Inflammatory macrophage (primary cell): ENCODE measurements around the gene FSTL4.

Experiments used
- DNase-seq, 2 donors: peaks; one replicate each; pipeline ENCODE4 v3.0.0-alpha.2; 2020 to 2022

Gene FSTL4

DNA sequence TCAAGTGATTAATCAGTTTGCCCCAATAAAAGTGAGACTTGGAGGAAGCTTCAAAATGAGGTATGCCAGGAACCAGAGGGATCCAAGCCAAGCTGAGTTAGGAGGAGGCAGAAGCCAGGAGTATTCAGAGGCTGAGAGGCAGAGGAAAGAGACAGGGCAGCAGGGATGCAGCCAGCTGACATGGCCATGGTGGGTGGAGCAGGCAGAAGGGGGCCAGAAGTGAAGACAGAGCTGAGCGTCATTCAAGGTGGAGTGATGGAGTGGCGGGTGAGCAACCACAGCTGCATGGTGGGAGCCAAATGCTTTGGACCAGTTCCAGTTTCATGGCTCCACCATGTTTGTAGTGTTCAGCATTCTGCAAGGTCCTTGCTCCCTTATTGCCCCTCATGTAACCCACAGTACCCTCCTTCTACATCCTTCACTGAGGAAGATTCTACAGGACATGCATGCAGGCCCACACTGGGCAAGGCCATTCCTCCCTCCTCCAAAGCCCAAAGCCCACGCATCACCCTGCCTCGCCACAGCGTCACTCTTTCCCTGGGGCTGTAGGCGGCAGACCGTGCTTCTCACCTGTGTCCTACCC is 100.6 kb downstream of the FSTL4 start:
- no peak for DNase-seq

DNA sequence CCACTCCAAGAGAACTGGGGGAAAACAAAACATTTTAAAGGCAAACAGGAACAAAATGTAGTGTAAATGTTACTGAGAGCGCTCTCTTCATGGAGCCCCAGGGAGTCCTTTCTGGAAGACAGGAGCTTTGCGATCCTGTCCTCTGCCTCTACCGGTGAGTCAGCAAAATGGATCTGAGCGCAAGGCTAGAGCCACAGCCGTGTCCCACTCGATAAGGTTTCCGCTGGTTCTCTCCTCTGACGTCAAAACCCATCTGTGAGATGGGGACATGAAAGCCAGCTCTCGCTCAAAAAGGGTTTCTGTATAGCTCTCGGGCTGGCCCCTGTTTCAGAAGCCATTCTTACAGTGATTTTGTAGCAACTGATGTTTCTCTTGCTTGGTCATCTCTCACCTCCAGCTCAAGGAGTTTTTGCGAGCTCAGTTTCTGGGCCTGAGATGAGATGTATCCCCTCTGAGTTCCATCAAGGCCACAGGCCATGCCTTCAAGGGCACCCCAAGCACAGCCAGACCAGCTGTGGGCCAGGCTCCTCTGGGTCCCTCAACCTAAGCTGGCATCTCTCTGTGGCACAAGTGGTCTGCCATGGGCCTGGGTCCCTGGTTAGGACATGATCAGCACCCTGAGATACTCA is 101.6 kb downstream of the FSTL4 start:
- no peak for DNase-seq

DNA sequence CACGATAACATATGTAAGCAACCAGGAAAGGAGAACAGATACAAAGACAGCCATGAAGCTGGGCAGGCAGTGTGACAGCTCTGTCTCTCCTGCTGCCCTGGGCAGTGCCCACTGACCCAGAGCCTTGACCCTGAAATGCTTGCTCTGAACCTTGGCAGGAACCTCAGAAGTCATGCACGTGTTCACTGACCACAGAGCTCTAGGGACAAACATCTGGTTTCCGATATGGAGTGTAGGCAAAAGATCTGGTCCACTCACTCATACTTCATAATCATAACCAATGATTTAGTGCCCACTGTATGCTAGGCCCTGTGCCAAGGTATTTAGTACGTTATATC is 102.6 kb downstream of the FSTL4 start:
- no peak for DNase-seq

GRCh38 chr5:133508845-133509741 is 103.2 kb downstream of the FSTL4 start:
- DNase-seq = no peak

- DNase-seq = no peak
Measured at GRCh38 chr5:133508331-133508730, 104.0 kb downstream of the FSTL4 start.

DNA sequence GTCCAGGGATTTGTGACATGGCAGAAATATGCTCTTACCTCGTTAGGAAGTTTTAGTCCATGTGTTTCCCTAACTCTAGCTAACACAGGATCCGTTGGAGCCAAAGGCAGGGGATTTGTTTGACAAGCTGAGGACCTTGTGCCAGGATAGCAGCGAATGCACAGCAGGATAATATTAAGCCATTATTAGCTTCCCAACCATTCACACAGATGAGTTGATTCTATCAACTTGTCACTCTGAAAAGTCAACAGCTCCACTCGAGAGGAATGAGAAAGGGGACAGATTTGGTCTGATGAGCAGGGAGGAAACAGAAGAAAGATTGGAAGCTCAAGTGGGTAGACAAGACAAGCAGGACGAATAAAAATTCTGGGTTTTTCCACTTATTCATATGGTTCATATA is 106.2 kb downstream of the FSTL4 start:
- DNase-seq = no peak

GRCh38 chr5:133503511-133503910 is 108.8 kb downstream of the FSTL4 start:
- DNase-seq = no peak

- no peak for DNase-seq
Measured at GRCh38 chr5:133499895-133500294, 112.4 kb downstream of the FSTL4 start.

GRCh38 chr5:133497608-133498348 is 114.6 kb downstream of the FSTL4 start:
- DNase-seq = no peak

DNA sequence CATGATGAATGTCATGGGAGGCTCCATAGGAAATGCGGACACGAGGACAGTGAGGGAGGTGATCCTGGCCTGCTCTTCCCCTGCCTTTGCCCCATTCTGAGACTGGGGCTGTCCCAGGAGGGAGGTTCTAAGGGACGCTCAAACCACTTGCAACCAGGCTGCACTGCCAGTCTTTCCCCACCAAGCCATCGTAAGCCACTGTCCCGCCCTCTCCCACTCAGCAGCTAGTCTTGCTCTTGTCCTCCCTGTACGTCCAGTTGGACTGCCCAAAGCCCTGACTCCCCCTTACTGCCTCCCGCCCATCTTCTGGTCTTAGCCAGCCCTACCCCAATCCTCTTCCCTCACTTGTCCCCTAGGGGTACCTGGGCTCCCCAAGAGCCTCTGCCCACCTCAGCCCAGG is 115.7 kb downstream of the FSTL4 start:
- no peak for DNase-seq

DNA sequence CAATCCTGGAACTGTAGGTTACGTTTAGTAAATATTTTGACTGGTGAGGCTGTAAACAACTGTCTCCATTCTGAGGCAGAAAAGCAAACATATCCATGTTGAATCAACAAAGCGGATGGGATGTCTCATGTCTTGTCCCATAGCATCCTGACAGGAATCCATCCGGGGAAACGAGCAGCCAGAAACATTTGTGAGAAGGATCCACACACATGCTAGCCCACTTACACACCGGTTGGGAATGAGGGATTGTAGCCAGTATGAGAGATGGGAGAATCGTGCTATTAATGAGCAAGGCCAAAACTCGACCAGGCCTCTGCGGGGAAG is 117.5 kb downstream of the FSTL4 start:
- no peak for DNase-seq

- no peak for DNase-seq
Measured at GRCh38 chr5:133494232-133494922, 118.0 kb downstream of the FSTL4 start.

DNA sequence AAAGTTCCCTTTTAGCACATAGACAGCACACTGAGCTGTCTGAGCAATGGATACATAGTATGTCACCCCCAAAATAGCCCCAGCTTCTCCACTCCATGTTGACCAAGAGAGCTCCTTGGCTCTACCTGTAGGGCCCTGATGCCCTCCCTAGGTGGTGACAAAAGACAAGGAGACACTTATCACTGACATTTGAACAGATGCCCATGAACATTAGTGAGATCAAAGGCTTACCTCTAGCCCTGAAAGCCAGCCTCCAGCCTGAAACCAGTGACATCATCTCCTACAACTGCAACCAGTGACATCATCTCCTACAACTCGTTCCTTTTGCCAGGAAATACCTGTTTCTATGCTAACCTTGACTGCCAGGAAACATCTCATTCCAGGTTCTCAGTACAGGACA is 122.7 kb downstream of the FSTL4 start:
- DNase-seq = no peak

- no peak for DNase-seq
Measured at GRCh38 chr5:133487093-133487492, 125.2 kb downstream of the FSTL4 start.

GRCh38 chr5:133485468-133485867 is 126.9 kb downstream of the FSTL4 start:
- DNase-seq = no peak

DNA sequence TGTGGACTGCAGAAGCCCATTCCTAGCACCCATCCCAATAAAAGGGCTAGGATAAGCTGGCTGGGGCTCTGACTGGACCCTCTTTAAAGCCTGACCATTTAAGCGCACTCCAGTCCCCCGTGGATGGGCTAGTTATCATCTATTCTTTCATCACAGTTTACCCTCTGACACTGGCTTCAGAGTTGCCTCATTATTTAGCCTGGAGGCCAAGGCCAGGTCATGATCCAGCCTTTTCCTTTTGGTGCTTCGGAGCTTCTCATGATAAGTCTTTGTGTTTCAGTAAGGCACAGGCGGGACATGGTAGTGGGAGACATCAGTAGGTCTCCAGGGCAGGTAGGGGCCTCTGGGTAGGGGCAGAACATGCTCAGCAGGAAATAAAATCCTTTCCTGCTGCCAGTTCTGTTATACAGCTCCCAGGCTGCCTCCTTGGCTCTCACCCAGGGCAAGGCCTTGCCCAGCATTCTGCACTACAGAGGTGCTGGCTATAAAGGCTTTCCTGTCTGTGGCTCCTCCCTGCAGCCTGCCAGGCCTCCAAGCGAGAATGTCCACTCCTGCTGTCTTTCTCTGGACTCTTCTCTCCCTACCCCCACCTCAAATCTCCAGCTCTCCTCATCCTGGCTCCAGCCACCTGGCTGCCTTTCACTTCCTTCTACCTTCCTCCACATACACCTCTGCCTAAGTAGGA is 128.8 kb downstream of the FSTL4 start:
- no peak for DNase-seq

GRCh38 chr5:133482028-133482427 is 130.3 kb downstream of the FSTL4 start:
- no peak for DNase-seq

DNA sequence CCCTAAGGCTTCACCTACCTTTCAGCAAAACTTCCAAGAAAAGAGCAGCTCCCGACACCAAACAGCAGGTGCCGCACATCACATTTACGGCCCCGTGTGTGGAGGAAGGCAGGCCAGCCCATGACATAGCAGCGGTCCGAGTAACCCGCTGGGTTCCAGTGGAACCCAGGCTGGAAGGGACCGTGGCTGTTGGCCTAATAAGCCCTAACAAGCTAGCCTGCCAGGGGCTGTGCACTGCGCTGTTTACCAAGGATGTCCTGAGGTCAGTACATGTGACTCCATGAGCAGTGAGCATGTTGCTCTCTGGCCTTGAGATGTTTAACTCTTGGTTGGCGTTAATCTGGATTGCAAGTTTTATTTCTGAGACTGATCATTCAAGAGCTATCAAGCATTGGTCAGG is 131.5 kb downstream of the FSTL4 start:
- no peak for DNase-seq

- DNase-seq = no peak
Measured at GRCh38 chr5:133480366-133480765, 132.0 kb downstream of the FSTL4 start.

- DNase-seq = no peak
Measured at GRCh38 chr5:133478199-133478985, 133.9 kb downstream of the FSTL4 start.

DNA sequence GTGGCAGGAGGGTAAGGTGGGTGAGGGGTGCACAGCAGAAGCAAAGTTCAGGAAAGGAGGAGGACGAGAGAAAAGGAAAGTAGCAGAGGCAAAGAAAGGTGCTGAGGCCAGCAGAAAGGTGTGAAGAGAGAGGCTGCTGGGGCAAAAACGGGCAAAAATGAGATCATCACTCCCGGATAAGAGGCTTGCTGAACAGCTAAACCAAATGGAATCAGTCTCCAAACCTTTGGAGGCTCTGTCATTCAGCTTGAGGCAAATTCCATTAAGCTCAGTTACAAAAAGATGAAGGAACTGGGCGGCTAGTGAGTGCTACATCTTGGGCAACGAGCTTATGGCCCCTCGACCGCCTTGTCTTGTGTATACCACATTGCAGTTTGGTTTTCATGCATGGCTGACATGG is 136.4 kb downstream of the FSTL4 start:
- no peak for DNase-seq
